ENCODE measurements around the gene LRTM1. TPM values are rescaled to one million over a fixed set of nuclear protein-coding genes. Genes with fewer than 3 reads are reported as not detected.

The LRTM1 gene
- total RNA-seq, 1 donor from 2014 or later, result not detected

GRCh38 chr3:54962200-54962599 is 34.3 kb upstream of the LRTM1 start:
- DNase-seq (ENCODE audit: low spot score, unreplicated experiment), result no peak
- no peak for TF ChIP-seq CTCF (IDR thresholded peaks at IDR 0.05; ENCODE audit: unreplicated experiment)
- Mint-ChIP-seq H3K27me3 (peaks cover 7% of the 10 kb centered on the region), H3K4me1 (ENCODE audit: low read depth) (peaks cover 19% of the 10 kb centered on the region), H3K9me3 (ENCODE audit: low read depth) (no peaks in the 10 kb centered on the region), H3K27ac (no peak overlapping the region), H3K36me3 (ENCODE audit: insufficient read depth) (no peaks in the 10 kb centered on the region), H3K4me3 (ENCODE audit: low read depth) (no peak overlapping the region)

DNA sequence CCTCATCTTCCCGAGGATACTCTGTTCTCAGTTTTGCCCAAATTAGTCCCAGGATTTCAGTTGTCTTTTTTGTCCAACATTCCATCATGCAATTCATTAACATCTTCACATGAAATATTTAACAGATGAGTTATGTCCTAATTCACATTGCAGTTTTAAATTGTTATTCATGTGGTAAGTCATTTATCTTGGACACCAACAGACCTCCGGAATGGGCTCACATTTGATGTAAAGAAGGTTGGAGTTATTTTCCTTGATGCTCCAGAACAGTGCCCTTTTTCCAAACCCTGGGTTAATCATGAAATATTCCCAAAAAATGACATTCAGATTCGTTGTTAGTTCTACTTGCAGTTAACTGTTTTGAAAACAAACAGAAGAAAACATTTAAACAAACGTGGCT is 32.8 kb upstream of the LRTM1 start:
- Mint-ChIP-seq H3K27ac (no peak overlapping the region), H3K9me3 (ENCODE audit: low read depth) (no peaks in the 10 kb centered on the region), H3K4me1 (ENCODE audit: low read depth) (peaks cover 12% of the 10 kb centered on the region), H3K4me3 (ENCODE audit: low read depth) (no peak overlapping the region), H3K36me3 (ENCODE audit: insufficient read depth) (no peaks in the 10 kb centered on the region), H3K27me3 (peaks cover 9% of the 10 kb centered on the region)
- DNase-seq (ENCODE audit: low spot score, unreplicated experiment), result no peak
- TF ChIP-seq CTCF (IDR thresholded peaks at IDR 0.05; ENCODE audit: unreplicated experiment), result no peak

DNA sequence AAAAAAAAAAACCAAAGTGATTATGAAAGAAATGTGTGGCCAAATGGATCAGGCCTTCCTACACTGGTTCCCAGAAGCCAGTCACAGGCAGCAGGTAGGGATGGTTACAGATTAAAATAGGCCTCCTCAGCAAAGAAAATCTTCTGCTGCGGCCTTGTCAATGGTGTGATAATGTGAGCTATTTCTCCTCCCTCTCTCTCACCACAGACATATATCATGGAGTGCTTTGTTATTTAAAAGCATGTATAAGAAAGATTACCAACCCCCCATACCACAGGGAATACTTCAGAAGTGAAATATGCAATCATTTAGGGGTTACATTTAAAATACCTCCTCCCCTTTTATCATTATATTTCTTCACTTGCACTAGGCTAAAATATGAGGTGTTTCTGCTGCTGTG is 32.2 kb upstream of the LRTM1 start:
- Mint-ChIP-seq H3K27ac (no peak overlapping the region), H3K36me3 (ENCODE audit: insufficient read depth) (no peaks in the 10 kb centered on the region), H3K9me3 (ENCODE audit: low read depth) (no peaks in the 10 kb centered on the region), H3K27me3 (peaks cover 8% of the 10 kb centered on the region), H3K4me3 (ENCODE audit: low read depth) (no peak overlapping the region), H3K4me1 (ENCODE audit: low read depth) (peaks cover 10% of the 10 kb centered on the region)
- DNase-seq (ENCODE audit: low spot score, unreplicated experiment), result no peak
- TF ChIP-seq CTCF (IDR thresholded peaks at IDR 0.05; ENCODE audit: unreplicated experiment), result no peak

DNA sequence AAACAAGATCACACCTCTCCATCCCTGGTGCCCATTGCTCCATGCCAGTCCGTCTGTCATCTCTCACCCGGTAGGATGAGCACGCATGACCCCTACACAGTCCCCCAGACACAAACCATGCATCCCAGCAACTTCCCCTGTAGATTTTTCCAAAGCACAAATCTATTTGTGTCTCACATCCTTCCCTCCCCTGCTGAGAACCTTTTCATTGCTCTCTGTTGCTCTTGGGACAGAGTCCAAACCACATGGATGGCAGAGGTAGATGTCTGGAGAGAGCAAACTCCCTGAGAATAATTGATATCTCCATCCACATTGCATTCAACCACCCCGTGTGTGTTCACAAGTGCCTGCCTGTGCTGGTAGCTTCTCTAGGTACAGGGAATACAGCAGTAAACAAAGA is 29.9 kb upstream of the LRTM1 start:
- no peaks in the 10 kb centered on the region for H3K4me1 Mint-ChIP-seq (ENCODE audit: low read depth)
- H3K4me3 Mint-ChIP-seq (ENCODE audit: low read depth), result no peak overlapping the region
- no peak for DNase-seq (ENCODE audit: low spot score, unreplicated experiment)
- no peaks in the 10 kb centered on the region for H3K36me3 Mint-ChIP-seq (ENCODE audit: insufficient read depth)
- H3K27ac Mint-ChIP-seq, result no peak overlapping the region
- H3K9me3 Mint-ChIP-seq (ENCODE audit: low read depth), result no peaks in the 10 kb centered on the region
- TF ChIP-seq CTCF (IDR thresholded peaks at IDR 0.05; ENCODE audit: unreplicated experiment), result no peak
- H3K27me3 Mint-ChIP-seq, result peaks cover 12% of the 10 kb centered on the region

- Mint-ChIP-seq H3K4me1 (ENCODE audit: low read depth) (no peaks in the 10 kb centered on the region), H3K4me3 (ENCODE audit: low read depth) (no peak overlapping the region), H3K27ac (no peak overlapping the region), H3K36me3 (ENCODE audit: insufficient read depth) (no peaks in the 10 kb centered on the region), H3K9me3 (ENCODE audit: low read depth) (no peaks in the 10 kb centered on the region), H3K27me3 (peaks cover 12% of the 10 kb centered on the region)
- DNase-seq (ENCODE audit: low spot score, unreplicated experiment), result no peak
- TF ChIP-seq CTCF (IDR thresholded peaks at IDR 0.05; ENCODE audit: unreplicated experiment), result no peak
Observed at GRCh38 chr3:54955941-54956340, 28.1 kb upstream of the LRTM1 start.
